GM19023 (cell line): ENCODE measurements around the gene DNAH1.

Experiments used
- ATAC-seq: cut with Tn5 transposase; IDR thresholded peaks from one replicate; pipeline ENCODE4 v1.9.1; 2021; ENCODE audit warnings: mild to moderate bottlenecking, moderate library complexity; ENCODE audit not compliant: unreplicated experiment

The DNAH1 gene

DNA sequence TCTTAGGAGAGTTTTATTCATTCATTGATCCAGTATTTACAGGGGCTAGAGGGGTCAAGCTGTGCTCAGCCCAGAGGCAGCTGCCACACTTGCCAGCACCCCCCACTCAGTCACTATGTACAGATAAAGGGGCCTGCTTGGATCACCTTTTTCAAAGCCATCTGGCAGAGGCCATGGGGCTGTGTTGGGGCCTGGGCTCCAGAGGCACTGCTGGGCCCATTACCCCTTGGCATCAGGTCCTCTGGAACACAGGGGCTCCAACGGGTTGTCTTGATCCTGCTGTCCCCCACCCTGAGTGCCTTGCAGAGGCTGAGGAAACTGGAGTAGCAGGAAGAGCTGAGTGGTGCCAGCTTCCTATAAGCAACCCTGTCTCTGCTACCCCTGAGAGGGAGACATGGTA is 84.9 kb downstream of the DNAH1 start:
- no peak for ATAC-seq

DNA sequence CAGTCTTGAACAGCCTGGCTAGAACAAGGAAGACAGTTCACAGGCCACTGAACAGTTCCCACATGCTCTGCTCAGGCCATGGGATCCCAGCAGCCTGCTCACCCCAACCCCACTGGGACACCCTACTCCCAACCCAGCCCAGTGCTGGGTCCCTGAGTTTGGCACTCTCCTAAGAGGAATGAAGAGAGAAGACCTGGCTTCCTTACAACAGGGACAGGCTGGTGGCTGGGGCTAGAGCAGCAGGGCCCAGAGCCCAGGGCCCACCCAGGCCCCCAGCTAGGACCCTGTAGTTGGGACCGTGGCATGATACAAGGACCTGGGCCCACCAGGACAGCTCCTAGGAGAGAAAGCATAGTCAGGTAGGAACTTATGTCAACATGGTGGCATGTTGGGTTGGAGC is 85.4 kb downstream of the DNAH1 start:
- ATAC-seq, result no peak

- ATAC-seq, result no peak
These were observed 86.0 kb downstream of the DNAH1 start for GRCh38 chr3:52402101-52402521.

DNA sequence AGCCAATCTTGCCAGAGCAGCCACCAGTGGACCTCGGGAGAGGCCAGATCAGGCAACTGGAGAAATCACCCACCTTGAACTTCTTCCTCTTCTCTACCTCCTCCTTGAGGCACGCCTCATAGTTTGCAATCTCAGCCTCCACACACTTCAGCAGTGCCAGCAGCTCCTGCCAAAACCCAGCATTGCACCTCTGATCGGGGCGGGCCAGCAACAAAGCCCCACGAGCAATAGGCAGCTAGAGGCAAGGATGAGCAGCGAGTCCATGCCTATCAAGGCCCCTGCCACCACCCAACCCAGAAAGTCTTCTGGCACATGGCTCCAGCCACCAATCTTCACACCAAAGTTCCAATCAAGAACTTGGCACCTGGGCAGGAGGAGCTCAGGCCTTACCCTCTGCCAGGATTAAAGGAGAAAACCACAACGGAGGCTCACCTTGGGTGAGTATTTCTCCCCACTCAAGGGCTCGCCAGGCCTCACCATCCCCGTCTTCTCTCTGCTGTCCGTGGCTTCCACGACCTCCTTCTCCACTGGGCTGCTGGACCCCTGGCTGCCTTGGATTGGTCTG is 86.7 kb downstream of the DNAH1 start:
- no peak for ATAC-seq

DNA sequence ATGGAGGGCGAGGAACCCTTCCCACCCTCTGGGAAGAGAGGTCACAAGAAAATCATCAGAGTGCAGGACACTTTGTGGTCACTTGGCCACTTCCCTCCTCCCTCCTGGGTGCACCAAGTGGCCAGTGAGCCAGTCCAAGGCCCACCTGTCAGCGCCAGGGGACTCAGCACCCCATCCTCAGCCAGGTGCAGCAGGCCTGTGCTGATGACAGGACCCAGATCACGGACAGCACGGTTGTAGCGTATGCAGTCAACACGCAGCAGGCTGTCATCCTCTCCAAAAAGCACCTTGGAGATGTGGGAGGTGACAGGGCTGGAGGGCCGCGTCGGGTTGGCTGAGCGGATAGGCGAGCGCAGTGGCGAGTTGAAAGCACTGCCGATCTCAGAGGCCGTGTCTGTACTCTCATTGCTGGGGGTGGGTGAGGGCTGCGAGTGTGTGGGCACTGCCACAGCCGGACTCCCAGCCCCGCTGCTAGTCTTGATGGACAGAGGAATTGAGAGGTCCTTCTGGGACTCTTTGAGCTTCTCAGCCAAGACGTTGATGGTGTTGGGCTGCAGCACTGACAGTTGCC is 87.2 kb downstream of the DNAH1 start:
- no peak for ATAC-seq

DNA sequence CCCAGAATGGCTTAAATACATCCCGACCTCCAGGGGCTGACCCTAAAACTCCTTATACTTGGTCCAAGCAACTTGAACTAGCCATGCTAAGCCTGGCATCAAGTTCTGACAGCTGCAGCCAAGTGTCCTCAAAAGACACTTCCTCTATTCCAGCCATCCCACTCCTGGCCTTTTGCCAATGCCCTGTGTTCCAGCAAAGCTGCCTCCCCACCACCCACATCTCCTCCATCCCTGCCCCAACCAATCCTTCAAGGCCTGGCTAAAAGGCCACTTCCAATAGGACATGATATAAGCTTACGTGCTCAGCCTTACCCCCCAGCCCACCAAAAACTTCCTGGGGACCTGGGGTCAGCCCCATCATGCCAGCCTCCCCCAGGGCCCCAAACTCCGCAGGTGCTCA is 87.8 kb downstream of the DNAH1 start:
- ATAC-seq, result no peak

GRCh38 chr3:52404391-52404790 is 88.3 kb downstream of the DNAH1 start:
- ATAC-seq, result no peak

- ATAC-seq, result no peak
These were observed 88.9 kb downstream of the DNAH1 start for GRCh38 chr3:52405066-52405465.

- ATAC-seq, result no peak
These were observed 89.5 kb downstream of the DNAH1 start for GRCh38 chr3:52405601-52406110.

GRCh38 chr3:52406231-52406661 is 90.1 kb downstream of the DNAH1 start:
- no peak for ATAC-seq

- no peak for ATAC-seq
These were observed 90.8 kb downstream of the DNAH1 start for GRCh38 chr3:52406791-52407510.

GRCh38 chr3:52407779-52408178 is 91.7 kb downstream of the DNAH1 start:
- no peak for ATAC-seq

GRCh38 chr3:52408466-52408865 is 92.3 kb downstream of the DNAH1 start:
- ATAC-seq, result no peak

DNA sequence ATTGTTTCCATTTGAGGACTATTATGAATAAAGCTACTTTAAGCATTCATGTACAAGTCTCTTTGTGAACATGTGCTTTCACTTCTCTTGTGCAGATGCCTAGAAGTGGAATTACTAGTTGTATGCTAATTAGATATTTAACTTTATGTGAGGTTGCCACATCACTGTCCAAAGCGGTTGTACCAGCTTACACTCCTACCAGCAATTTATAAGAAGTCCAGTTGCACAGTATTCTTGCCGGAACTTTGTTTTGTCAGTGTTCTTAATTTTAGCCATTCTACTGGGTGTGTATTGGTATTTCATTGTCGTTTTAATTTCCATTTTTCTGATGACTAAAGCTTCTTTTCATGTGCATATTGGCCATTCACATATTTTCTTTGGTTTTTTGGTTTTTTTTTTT is 99.7 kb downstream of the DNAH1 start:
- no peak for ATAC-seq

GRCh38 chr3:52420388-52420787 is 104.3 kb downstream of the DNAH1 start:
- ATAC-seq, result no peak

DNA sequence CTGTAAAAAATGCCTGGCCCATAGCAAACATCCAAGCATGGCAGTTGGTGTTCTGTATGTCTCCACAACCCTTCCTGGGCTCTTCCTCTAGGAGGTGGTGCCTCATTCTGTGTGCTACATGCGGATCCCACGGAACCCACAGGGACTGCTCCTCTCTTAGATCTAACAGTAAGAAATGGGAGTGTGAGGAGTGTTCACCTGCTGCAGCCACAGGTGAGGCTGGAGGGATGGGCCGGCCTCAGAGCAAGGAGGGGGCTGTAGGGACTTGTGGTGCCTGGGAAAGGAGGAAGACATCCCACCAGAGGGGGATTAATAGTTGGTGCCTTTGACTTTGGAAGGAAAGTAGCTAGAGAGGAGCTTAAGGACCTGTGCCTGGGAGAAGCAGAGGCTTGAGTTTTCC is 106.5 kb downstream of the DNAH1 start:
- no peak for ATAC-seq

GRCh38 chr3:52423173-52423572 is 107.1 kb downstream of the DNAH1 start:
- no peak for ATAC-seq

DNA sequence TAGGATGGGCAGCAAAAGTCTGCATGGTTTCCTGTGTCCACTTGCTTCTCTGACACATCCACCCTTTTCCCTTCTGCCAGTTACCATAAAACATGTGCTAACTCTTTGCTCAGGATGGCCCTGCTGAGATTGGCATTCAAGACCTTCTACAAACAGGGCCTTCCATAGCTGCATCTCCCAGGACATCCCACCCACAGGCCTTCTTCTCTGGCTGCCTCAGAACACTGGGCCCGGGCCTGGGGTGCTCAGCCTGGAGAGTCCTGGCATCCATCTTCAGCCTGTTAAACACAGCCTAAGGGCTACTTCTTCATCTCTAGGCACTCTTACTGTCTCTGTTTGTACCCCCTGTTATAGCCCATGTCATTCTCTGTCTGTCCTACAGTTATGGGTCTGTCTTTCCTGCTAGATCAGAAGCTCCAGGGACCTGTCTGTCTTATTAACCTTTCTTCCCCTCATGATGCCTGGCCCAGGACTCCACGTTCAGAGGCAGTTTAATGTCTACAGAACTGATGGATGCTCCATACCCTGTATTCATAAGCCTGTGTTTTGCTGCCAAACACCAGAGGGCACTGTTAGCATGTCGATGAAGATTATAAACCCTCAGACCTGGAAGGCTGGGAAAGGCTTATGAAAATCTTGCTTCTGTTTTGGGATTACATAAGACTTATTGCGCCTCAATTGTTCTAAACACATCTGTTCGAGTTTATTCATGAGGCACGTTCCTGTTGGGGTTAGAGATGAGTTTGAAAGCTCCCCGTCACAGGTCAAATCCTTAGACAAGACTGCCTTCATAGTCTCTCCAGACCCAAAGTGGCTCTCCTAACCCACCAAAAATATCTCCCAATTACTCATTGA is 112.3 kb downstream of the DNAH1 start:
- ATAC-seq, result no peak

GRCh38 chr3:52429031-52429430 is 112.9 kb downstream of the DNAH1 start:
- ATAC-seq, result no peak

- ATAC-seq, result no peak
These were observed 113.8 kb downstream of the DNAH1 start for GRCh38 chr3:52429779-52430415.

GRCh38 chr3:52430416-52430810 is 114.3 kb downstream of the DNAH1 start:
- no peak for ATAC-seq
